GM21381 (cell line): ENCODE measurements around the gene MFSD12.

Experiments
- ATAC-seq: cut with Tn5 transposase; IDR thresholded peaks from one replicate; pipeline ENCODE4 v1.9.1; 2021; ENCODE audit warnings: mild to moderate bottlenecking, moderate library complexity; ENCODE audit not compliant: unreplicated experiment

Gene MFSD12

DNA sequence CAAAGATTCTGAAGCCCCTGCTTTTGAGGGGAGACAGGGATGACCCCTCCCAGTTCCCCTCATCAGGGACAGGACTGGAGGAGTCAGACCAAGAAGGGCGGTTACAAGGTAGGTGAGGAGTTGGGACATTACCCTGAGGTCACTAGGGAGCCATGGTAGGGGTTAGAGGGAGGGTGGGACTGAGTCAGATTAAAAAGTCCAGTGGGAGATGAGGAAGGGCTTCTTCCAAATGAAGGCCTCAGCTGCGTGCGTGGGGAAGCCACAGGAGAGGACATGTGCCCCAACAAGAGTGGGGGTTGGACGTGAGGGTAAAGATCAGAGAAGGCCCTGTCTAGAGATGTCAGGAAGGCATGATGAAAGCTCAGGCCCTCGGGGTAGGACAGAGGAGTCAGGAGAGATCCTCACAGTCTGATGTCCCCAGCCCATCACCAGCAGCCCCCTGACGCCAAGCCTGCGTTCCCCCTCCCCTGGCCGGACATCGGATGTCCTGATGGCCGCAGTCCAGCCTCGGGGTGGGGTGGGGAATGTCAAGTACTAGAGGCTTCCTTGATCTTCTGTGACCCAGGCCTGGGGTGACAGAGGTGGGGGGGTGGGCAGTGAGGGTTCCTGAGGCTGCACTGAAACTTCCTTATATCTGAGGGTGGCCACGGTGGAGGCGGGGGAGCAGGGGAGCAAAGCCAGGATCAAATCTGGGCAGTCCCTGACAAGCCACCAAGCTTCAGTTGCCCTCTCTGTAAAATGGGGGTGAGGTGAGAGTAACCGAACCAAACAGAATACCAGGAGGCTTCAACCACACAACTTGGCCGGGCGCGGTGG is 6.5 kb upstream of the MFSD12 start:
- no peak for ATAC-seq

DNA sequence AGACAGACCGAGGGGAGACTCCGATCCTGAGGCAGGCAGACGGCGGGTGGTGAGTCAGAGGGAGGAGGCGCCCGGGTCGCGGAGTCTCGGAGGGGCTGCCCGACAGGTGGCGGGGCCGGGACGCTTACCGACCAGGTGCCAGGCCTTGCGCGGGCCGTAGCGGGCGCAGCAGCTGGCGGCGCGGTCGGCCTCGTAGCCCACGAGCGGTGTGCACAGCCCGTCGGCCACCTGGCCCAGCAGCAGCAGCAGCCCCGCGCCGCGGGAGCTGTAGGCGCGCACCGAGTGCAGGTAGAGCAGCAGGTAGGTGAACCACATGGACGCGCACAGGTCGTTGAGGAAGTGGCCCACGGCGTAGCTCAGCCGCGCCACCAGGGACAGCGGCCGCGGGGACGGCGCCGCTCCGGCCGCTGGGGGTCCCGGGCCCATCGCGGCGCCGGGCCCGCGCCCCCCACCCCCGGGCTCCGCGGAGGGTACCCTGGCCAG is 367 bp downstream of the MFSD12 start:
- no peak for ATAC-seq

DNA sequence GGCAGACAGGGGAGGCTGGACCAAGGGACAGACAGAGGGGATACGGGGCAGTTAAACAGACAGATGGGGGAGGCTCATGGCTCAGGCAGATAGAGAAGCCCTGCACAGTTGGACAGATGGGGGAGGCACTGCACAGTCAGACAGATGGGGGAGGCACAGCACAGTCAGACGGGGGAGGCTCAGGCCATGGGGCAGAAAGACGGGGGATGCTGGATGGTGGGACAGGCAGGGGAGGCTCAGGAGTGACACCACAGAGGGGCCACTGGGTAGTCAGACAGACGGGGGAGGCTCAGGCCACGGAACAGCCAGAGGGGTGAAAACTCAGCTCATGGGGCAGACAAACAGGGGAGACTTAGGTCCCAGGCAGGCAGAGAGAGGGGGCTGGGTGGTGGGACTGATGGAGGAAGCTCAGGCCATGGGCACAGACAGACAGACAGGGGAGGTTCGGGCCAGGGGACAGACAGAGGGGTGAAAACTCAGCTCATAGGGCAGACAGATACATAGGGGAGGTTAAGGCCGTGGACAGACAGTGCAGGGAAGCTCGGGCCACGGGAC is 886 bp downstream of the MFSD12 start:
- ATAC-seq: no peak

DNA sequence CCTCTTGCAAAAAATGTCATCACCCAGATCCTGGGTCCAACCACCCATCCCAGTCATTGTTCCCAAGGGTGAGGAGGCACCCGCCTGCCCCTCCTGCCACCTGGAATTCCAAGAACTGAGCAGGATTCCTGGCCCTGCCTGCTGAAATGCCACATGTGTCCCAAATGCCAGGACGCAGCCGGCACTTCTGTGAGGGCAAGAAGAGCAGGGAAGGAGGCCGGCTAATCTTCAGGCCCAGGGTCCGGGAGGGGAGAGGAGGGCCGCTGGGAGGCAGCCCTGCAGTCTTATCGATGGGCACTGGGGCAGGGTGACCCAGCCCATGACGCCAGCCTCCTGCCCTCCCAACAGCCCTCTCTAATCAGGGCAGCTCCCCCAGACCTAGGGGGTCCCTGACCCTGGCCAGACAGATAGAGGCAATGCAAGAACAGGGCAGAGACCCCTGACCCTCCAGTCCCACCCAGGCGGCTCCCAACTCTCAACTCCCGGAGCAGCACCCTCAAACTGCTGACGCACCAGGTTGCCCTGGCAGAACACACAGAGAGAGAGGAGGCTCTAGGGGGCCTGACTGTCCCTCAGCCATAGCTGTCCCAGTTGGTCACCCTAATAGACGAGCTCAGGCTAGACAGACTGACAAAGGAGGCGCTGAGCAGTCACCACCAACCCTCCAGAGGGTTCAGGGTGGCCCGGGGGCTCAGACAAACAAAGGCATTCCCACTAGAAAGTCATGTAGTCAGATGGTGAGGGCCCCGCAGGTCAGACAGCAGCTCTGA is 1.5 kb downstream of the MFSD12 start:
- ATAC-seq: no peak

DNA sequence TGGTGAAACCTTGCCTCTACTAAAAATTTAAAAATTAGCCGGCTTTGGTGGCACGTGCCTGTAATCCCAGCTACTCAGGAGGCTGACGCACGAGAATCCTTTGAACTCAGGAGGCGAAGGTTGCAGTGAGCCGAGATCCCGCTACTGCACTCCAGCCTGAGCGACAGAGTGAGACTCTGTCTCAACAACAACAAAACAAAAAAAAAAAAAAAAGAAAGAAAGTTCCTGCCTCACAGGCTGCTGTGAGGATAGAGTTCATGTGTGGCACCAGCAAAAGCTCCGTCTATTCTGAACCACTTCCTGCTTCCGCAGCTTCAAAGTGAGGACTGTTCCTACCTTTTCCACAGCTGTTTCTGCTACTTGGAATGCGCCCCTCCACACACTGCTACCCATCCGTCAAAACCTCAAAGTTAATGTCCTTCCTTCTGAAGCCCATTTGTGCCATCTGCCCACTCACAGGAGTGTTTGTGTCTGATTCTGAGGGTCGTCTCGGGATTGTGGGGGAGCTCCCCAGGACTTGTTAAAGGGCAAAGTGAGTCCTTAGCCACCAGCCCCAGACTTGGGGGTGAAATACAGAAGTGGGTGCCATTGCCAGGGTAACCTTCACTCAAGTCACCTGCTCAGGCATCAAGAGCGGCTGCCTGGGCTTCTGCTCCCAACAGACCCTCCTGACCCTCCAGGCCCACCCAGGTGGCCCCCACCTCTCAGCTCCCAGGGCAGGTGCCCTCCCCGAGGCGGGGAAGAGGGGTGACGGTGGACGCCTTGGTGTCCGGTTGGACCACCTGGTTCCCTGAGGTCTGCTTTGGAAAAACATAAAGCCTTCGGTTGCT is 2.9 kb downstream of the MFSD12 start:
- ATAC-seq: no peak

DNA sequence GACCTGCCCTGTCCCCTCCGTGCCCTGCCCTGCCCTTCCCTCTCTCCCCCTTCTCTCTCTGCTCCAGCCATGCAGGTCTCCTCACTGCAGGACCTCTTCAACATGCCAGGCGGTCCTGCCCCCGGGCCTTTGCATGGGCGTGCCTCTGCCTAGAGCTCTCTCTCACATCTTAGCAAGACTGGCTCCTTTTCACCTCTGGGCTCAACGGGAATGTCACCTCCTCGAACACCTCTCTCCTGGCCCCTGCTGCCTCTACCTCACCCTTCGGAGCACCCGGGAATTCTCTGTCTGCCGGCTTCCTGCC is 5.6 kb downstream of the MFSD12 start:
- ATAC-seq: no peak

DNA sequence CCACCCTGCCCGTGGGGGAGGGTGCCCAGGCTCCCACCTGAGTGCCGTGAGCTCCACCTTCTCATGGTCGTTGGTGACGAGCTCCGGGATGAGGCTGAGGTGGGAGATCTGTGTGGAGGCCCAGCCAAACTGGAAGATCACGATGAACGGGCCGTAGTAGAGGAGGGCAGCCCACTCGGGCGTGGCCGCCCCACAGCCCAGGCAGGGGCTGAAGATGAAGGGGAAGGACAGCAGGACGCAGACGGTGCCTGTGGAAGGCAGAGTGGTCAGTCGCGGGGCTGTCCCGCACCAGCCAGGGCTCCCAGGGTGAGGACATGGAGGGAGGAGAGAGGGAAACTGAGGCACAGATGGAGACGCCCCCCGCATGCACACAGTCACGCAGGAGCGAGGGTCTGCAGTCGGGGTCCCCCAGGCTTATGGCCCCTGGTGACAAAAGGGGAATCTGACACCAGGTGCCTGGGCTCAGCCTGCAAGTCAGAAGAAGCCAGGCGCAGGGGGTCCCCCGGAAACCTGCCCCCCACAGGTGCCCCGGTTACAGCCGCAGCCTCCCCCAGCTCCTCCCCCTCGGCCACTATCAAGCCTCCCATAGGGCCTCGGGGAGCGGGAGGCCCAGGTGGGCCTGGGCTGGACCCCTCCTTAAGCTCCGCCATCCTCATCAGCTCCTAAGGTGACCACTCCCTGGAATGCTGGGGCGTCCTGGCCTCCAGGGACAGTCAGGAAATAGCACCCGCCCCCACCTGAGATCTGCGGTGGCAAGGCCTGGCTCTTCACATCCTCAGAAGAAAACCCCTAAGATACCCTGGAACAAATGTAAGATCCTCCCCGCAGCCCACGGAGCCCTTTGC is 6.2 kb downstream of the MFSD12 start:
- no peak for ATAC-seq

DNA sequence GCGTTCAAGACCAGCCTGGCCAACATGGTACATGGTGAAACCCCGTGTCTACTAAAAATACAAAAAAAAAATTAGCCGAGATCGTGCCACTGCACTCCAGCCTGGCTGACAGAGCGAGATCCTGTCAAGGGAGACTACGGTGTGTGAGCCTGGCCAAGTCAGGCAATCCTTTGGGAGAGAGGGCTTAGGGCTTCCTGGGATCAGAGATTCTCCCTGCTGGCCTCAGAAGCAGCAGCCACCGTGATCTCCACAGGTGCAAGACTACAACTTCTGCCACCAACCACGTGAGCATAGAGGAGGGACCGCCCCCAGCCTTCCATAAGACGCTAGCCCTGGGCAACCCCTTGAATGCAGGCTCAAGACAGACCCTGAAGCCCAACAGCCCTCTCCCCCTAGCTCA is 7.6 kb downstream of the MFSD12 start:
- ATAC-seq: no peak

DNA sequence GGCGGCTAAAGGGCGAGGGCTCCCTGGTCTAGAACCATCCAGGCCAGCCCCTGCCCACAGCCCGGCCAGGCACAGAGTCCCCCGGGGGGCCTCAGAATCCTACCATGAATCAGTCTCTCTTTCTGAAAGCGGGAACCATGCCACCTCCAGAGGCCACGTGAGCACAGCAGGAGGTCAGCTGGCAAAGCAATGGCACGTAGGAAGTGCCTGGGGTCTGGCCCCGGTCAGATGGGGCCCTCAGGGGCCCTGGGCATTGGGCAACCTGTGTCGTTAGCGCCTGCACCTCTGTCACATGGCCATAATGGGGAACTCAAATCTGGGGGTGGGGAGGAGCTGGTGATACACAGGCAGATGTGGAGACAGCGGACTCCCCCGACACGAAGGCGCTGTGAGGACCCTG is 8.8 kb downstream of the MFSD12 start:
- ATAC-seq: no peak

DNA sequence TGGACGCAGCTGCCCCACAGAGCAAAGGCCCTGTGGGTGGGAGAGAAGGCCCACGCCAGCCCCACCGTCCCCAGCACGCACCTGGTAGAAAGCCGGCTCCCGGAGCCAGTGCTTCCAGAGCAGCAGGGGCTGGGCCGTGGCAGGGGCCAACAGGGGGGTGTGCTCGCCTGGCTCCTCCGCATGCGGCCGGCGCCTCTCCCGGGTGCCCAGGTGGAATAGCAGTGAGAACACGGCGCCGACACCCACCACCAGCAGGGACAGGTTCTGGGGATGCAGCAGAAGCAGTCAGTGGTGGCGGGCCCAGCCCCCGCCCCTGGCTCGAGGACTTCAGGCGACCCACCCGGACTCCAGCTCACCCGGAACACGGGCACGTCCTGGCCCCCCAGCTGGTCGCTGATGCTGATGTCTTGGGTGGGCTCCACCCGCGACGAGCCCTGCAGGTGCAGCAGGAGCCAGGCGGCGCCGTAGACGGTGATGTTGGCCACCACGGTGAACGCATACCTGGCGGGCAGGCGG is 9.6 kb downstream of the MFSD12 start:
- no peak for ATAC-seq

DNA sequence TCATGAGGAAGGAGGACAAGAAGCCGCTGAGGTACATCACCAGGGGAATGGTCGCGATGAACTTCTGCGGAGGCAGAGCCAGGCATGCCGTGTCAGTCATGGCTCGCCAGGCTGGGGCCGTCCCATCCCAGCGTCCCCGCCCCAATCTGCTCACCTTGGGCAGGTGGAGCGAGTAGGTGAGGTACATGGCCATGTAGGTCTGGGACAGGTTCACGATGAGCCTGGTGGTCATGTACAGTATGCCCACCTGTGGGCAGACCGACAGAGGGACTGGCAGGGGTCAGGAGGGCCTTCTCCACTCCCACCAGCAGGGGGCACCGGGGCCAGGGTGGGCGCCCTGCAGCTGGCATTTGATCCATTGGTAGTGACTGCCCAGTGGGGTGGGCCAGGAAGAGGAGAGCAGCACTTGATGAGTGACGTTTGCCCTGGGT is 10.1 kb downstream of the MFSD12 start:
- no peak for ATAC-seq

DNA sequence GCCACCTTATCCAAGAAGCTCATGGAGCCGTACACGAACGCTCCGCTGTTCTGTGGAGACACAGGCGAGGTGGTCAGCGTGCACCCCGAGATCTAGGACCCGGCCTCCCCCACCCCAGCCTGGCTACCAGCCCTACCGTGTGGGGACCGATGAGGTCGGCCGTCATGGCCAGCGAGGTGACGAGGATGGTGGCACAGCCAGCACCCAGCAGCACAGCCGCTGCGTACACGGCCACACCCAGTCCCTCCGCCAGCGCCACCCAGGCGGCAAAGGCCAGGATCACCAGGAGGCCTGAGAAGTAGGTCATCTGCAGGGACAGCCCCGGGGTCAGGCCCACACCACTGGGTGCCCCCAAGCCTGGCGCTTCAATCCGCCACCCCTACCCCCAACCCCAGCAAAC is 11.3 kb downstream of the MFSD12 start:
- no peak for ATAC-seq

DNA sequence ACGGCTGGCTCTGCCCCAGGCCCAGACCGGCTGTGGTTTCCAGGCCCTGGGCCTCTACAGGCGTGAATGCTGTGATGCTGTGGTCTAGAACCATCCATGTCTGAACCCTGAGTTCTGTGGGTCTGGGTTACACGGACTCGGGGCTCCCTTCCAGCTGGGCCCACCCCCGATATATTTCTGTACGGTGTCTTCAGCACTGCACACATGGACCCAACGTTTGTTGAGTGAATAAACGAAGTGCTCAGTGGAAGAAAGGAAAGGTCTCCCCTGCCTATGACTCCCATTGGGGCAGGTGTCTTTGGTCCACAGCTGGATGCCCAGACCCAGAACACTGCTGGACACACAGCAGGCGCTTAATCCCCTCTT is 11.7 kb downstream of the MFSD12 start:
- no peak for ATAC-seq

DNA sequence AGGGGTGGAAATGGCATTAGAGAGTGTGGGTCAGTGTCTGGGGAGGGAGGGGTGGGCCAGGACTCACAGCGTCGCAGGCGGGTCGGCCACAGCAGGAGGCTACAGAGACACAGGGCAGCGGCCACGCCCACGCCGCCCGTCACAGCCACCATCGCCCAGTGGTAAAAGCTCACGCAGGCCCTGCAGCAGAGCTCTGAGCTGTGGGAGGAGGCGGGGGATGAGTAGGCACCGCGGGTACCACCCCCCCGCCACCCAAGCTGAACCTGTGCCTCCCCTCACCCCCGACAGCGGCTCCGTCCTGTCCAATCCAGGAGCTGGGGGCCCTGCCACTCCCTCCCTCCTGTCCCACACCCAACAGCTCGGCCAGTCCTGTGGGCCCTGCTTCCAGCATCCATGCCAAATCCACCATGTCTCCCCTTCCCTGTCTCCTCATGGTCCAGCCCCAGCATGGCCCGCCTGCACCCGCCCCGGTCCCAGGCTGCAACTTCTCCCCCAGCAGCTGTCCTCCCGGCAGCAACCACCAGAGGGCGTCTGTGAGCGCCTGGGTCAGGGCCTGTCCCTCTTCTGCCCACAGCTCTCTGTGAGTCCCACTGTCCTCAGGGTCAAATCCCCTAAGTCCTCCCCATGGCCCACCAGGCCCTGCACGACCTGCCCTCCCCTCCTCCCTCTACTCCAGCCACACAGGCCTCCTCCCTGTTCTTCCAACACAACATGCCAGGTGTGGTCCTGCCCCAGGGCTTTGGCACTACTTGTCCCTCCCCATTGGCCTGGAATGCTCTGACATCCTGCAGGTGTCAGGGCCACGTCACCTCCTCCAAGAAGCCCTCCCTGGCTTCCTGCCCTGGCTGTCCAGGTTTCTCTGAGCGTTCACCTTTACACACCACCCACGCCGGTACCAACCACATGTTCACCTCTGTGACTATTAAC is 12.4 kb downstream of the MFSD12 start:
- no peak for ATAC-seq

DNA sequence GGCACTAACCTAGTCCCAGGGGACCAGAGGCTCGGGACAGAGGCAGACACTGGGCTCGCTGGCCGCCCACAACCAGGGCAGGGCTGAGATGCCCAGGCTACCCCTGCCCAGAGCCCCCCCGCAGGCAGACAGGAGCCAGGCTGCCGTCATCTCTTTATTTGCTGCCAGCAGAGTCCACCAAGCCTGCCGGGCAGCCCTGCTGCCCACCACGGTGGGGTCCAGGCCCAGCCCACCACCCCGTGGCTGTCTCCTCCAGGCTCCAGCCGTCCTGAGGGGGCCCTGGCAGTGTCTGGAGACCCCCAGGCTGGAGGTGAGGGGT is 13.4 kb downstream of the MFSD12 start:
- no peak for ATAC-seq

DNA sequence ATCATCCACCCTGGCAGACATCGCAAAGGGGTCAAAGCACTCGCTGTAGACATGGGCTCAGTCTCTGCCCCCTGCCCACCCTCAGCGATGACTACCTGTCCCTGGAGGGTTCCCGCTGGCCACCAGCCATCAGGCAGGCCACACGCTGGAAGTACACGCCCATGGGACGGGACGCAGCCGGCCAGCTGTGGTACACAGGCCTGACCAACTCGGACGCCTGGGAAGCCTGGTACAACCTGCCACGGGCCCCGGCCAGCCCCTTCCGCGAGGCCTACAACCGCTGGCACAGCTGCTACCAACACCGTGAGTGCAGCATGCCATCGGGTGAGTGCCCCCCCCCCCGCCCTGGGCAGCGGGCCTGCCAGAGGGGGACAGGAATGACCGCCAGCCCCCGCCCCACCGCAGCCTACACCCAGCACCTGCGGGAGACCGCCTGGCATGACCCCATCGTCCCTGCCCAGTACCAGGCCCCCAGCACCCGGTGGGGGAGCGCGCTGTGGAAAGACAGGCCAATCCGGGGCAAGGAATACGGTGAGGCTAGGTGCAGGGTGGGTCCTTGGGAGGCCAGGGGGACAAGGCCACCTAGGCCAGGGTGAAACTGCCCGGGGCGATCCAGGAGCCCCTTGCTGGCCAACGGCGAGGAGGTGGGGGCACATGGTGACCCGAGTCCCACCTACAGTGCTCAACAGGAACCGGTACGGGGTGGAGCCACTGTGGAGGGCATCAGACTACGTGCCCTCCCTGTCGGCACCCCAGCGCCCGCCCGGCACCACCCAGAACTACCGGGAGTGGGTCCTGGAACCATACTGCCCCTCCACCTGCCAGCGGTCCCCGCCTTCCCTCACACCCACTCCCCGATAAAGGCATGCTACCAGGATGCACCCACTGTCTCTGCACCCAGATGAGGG is 14.0 kb downstream of the MFSD12 start:
- ATAC-seq: no peak

DNA sequence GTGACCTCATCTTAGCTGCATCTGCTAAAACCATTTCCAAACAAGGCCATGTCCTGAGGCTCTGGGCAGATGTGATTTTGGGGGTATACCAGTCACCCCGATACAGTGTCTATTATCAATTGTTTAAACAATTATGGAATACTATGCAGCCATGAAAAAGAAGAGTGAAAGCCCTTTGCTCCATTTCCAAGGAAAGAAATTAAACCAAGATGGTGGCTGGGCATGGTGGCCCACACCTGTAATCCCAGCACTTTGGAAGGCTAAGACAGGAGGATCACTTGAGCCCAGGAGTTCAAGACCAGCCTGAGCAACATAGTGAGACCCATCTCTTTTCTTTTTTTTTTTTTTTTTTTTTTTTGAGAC is 17.6 kb downstream of the MFSD12 start:
- ATAC-seq: no peak
